CD4-positive, alpha-beta memory T cell (primary cell): ENCODE measurements around the gene LIN7A. TPM values are rescaled to one million over a fixed set of nuclear protein-coding genes. Genes with fewer than 3 reads are reported as not detected.

Source experiments
- CTCF ChIA-PET: fragments of 350-600 bp; sonication (Branson Sonifier 250); formaldehyde crosslinking; loops from one replicate; lab custom pipeline; 2021; ENCODE audit warnings: inconsistent platforms; ENCODE audit not compliant: partially characterized antibody; lab: Charles Lee
- POLR2A ChIA-PET: fragments of 350-600 bp; sonication (Branson Sonifier 250); formaldehyde crosslinking; loops from one replicate; lab custom pipeline; 2021; ENCODE audit not compliant: partially characterized antibody; lab: Charles Lee
- DNase-seq, 5 donors: peaks; one replicate each; pipeline versions ENCODE4 v3.0.0 to v3.0.0-alpha.2; 2020 to 2022; ENCODE audit warnings: mixed read lengths in 1 of 5
- H3K27ac ChIP-seq: one replicate; pipeline ENCODE4 v1.7.0; 2013; ENCODE audit warnings: low read depth, low read length
- H3K27me3 ChIP-seq: 2 replicates; pipeline ENCODE4 v1.7.0; 2013; ENCODE audit warnings: mild to moderate bottlenecking, low read length, moderate library complexity; ENCODE audit not compliant: insufficient read depth
- H3K36me3 ChIP-seq: 2 replicates; pipeline ENCODE4 v1.7.0; 2013; ENCODE audit warnings: mild to moderate bottlenecking, low read length, moderate library complexity; ENCODE audit not compliant: insufficient read depth
- H3K4me1 ChIP-seq: 2 replicates; pipeline ENCODE4 v1.7.0; 2013; ENCODE audit warnings: mild to moderate bottlenecking, low read length, moderate library complexity; ENCODE audit not compliant: insufficient read depth
- H3K4me3 ChIP-seq, 2 donors: one replicate each; pipeline ENCODE4 v1.7.0; 2013; ENCODE audit warnings: low read length in 2 of 2, mild to moderate bottlenecking in 1 of 2
- H3K9me3 ChIP-seq, 2 donors: one replicate each; pipeline ENCODE4 v1.7.0; 2013; ENCODE audit warnings: low read length in 2 of 2, control low read depth in 1 of 2; ENCODE audit not compliant: control insufficient read depth in 1 of 2
- H3K27ac Mint-ChIP-seq, 7 donors: one replicate each; pipeline ENCODE4 v1.8.0; 2020 to 2021; ENCODE audit warnings: mixed read lengths in 7 of 7, mild to moderate bottlenecking in 6 of 7, inconsistent platforms in 3 of 7, moderate library complexity in 3 of 7
- H3K27me3 Mint-ChIP-seq, 2 donors: one replicate each; pipeline ENCODE4 v1.8.0; 2020 to 2021; ENCODE audit warnings: mixed read lengths in 2 of 2
- H3K36me3 Mint-ChIP-seq, 2 donors: one replicate each; pipeline ENCODE4 v1.8.0; 2020 to 2021; ENCODE audit warnings: mixed read lengths in 2 of 2, inconsistent platforms in 1 of 2, mild to moderate bottlenecking in 1 of 2
- H3K4me1 Mint-ChIP-seq, 4 donors: one replicate each; pipeline ENCODE4 v1.8.0; 2020 to 2021; ENCODE audit warnings: mixed read lengths in 4 of 4, mild to moderate bottlenecking in 1 of 4
- H3K4me3 Mint-ChIP-seq, 8 donors: one replicate each; pipeline ENCODE4 v1.8.0; 2020 to 2021; ENCODE audit warnings: mixed read lengths in 8 of 8, mild to moderate bottlenecking in 7 of 8, moderate library complexity in 6 of 8, inconsistent platforms in 3 of 8
- H3K9me3 Mint-ChIP-seq, 8 donors: one replicate each; pipeline ENCODE4 v1.8.0; 2020 to 2021; ENCODE audit warnings: mixed read lengths in 8 of 8, mild to moderate bottlenecking in 5 of 8, inconsistent platforms in 3 of 8, moderate library complexity in 1 of 8
- intact Hi-C: fragments of 100-400 bp; cut with micrococcal nuclease; formaldehyde crosslinking; loops from one replicate; pipeline ENCODE4 v1.15.1; 2023
- polyA plus RNA-seq, 2 donors: library from polyadenylated mRNA; unstranded; fragments of 300-500 nt; fragmentation: Illumina TruSeq; gene quantifications; one replicate each; pipeline ENCODE4 v1.2.3, GENCODE V29; 2021
- total RNA-seq, 2 experiments: library from RNA; stranded (reverse); gene quantifications; one replicate each; pipeline ENCODE4 v1.2.3, GENCODE V29; 2021

The LIN7A gene
- total and polyA plus RNA-seq, 4 experiments from 2014 or later, result not detected

DNA sequence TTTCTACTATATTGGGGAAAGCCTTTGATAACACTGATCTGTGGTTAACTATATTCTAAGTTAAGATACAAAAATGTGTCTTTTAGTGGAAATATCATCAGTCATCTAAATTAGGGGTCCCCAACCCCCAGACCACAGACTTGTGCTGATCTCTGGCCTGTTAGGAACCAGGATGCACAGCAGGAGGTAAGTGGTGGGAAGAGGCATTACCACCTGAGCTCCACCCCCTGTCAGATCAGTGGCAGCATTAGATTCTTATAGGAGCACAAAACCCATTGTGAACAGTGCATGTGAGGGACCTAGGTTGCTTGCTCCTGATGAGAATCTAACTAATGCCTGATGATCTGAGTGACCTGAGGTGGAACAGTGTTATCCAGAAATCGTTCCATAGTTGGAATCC is 28.3 kb upstream of the LIN7A start:
- no peaks in the 10 kb centered on the region for H3K27me3 Mint-ChIP-seq
- peaks cover 0 to 14% (median 2%) of the 10 kb centered on the region in 8 donors for H3K9me3 Mint-ChIP-seq
- Histone ChIP-seq H3K36me3 (no peaks in the 10 kb centered on the region), H3K27ac (no peak overlapping the region), H3K4me3 (no peak overlapping the region), H3K27me3 (no peaks in the 10 kb centered on the region), H3K4me1 (no peaks in the 10 kb centered on the region), H3K9me3 (no peaks in the 10 kb centered on the region)
- H3K36me3 Mint-ChIP-seq, result no peaks in the 10 kb centered on the region
- no peaks in the 10 kb centered on the region for H3K4me1 Mint-ChIP-seq
- intact Hi-C loops, result no loop called here
- ChIA-PET CTCF (no interaction called here), POLR2A (no interaction called here)
- DNase-seq, result no peak
- no peak overlapping the region for H3K27ac Mint-ChIP-seq
- H3K4me3 Mint-ChIP-seq, result no peak overlapping the region

DNA sequence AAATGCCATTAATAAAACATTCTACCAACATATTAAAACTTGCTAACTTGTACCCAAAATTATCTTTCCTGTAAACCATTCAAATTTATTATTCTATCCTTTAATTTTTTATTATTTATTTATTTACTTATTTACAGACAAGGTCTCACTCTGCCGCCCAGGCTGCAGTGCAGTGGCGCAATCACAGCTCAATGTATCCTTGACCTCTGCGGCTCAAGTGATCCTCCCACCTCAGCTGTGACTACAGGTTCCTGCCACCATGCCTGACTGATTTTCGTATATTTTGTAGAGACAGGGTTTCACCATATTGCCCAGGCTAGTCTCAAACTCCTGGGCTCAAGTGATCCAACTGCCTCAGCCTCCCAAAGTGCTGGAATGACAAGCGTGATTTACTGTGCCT is 20.4 kb upstream of the LIN7A start:
- Mint-ChIP-seq H3K27me3 (no peaks in the 10 kb centered on the region), H3K27ac (no peak overlapping the region), H3K4me3 (no peak overlapping the region), H3K4me1 (no peaks in the 10 kb centered on the region), H3K9me3 (peaks cover 0 to 7% (median 2%) of the 10 kb centered on the region in 8 donors), H3K36me3 (no peaks in the 10 kb centered on the region)
- ChIA-PET POLR2A (no interaction called here), CTCF (no interaction called here)
- intact Hi-C loops, result no loop called here
- H3K27me3 ChIP-seq, result no peaks in the 10 kb centered on the region
- DNase-seq, result no peak
- H3K27ac ChIP-seq, result no peak overlapping the region
- no peaks in the 10 kb centered on the region for H3K36me3 ChIP-seq
- H3K4me3 ChIP-seq, result no peak overlapping the region
- H3K9me3 ChIP-seq, result no peaks in the 10 kb centered on the region
- no peaks in the 10 kb centered on the region for H3K4me1 ChIP-seq

DNA sequence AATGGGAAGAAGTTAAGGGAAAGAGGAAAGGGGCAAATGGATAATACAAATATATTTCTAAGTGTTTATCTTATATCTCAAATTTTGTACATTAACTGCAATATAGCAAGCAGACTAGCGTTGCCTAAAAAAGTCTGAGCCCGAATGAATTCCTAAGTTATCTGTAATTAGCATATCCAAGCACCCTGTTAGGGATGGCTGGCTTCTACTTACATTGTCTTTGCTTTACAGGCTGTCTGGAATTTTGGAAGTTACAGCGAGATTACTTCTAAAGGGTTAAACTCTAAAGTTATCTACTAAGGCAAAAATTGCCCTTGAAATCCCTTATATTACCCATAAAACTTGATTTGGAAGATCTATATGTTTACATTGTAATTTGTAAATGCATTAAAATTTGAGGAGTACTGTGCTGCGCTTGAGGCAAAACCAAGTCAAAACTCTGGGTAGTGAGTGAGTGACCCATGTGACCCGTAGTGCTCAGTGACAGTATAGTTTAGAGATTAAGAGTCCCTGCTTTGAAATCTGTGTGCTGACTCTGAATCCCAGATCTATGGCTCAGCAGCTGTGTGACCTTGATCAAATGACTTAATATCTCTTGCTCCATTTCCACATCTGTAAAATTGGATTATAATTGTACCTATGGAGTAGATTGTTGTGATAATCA is 17.3 kb upstream of the LIN7A start:
- no peaks in the 10 kb centered on the region for H3K4me1 ChIP-seq
- Mint-ChIP-seq H3K4me1 (no peaks in the 10 kb centered on the region), H3K27me3 (no peaks in the 10 kb centered on the region), H3K9me3 (peaks cover 0 to 4% (median 0%) of the 10 kb centered on the region in 8 donors), H3K27ac (no peak overlapping the region), H3K4me3 (no peak overlapping the region), H3K36me3 (no peaks in the 10 kb centered on the region)
- CTCF ChIA-PET, result no interaction called here
- H3K27me3 ChIP-seq, result no peaks in the 10 kb centered on the region
- no peak overlapping the region for H3K4me3 ChIP-seq
- no peaks in the 10 kb centered on the region for H3K9me3 ChIP-seq
- H3K27ac ChIP-seq, result no peak overlapping the region
- POLR2A ChIA-PET, result no interaction called here
- no peak for DNase-seq
- no peaks in the 10 kb centered on the region for H3K36me3 ChIP-seq
- intact Hi-C loops, result no loop called here

DNA sequence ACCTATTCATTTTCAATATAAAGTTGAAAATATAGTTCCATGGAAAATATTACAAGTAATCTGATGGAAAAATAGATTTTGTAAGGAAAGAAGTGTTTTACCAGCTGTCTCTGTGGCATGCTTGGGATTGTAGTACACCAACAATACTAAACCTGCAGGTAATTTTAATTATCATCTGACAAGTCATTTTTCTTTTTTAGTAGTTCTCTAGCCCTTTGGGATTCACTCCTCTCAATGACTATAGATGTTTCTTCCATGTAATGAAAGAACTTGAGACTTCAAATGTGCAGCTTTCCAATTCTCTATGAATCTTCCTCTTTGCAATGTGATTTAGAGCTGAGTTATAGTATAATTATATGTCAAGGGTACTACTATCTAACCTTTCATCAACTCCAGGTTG is 14.7 kb upstream of the LIN7A start:
- intact Hi-C loops, result no loop called here
- Histone ChIP-seq H3K27me3 (no peaks in the 10 kb centered on the region), H3K4me3 (no peak overlapping the region), H3K36me3 (no peaks in the 10 kb centered on the region), H3K4me1 (no peaks in the 10 kb centered on the region), H3K27ac (no peak overlapping the region), H3K9me3 (no peaks in the 10 kb centered on the region)
- no peaks in the 10 kb centered on the region for H3K4me1 Mint-ChIP-seq
- no peaks in the 10 kb centered on the region for H3K36me3 Mint-ChIP-seq
- POLR2A ChIA-PET, result no interaction called here
- DNase-seq, result no peak
- peaks cover 0 to 7% (median under 1%) of the 10 kb centered on the region in 8 donors for H3K9me3 Mint-ChIP-seq
- no peak overlapping the region for H3K27ac Mint-ChIP-seq
- H3K27me3 Mint-ChIP-seq, result no peaks in the 10 kb centered on the region
- H3K4me3 Mint-ChIP-seq, result no peak overlapping the region
- CTCF ChIA-PET, result no interaction called here

DNA sequence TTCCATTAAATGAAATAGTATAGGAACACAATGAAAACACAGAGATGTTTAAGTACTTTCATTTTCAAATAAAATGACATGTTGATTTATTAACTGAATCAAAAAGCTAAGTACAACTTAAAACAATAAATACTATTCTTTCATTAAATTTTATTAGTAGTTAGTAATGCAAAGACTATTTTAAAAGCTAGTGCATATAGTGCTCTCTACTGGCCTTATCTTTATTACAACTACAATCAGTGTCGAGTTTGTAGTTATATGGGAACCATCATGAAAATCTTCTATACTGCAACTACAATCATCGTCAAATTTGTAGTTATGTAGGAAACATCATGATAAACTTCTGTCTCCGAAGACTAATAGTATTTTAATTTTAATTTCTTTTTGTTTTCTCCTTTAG is 8.9 kb upstream of the LIN7A start:
- H3K4me3 Mint-ChIP-seq, result no peak overlapping the region
- DNase-seq, result no peak
- ChIA-PET POLR2A (no interaction called here), CTCF (no interaction called here)
- no peaks in the 10 kb centered on the region for H3K27me3 ChIP-seq
- H3K9me3 ChIP-seq, result no peaks in the 10 kb centered on the region
- H3K27me3 Mint-ChIP-seq, result no peaks in the 10 kb centered on the region
- H3K4me1 Mint-ChIP-seq, result no peaks in the 10 kb centered on the region
- H3K36me3 ChIP-seq, result no peaks in the 10 kb centered on the region
- no peaks in the 10 kb centered on the region for H3K4me1 ChIP-seq
- no peak overlapping the region for H3K27ac Mint-ChIP-seq
- H3K27ac ChIP-seq, result no peak overlapping the region
- H3K4me3 ChIP-seq, result no peak overlapping the region
- intact Hi-C loops, result no loop called here
- H3K36me3 Mint-ChIP-seq, result no peaks in the 10 kb centered on the region
- H3K9me3 Mint-ChIP-seq, result peaks cover 0 to 7% (median 2%) of the 10 kb centered on the region in 8 donors

DNA sequence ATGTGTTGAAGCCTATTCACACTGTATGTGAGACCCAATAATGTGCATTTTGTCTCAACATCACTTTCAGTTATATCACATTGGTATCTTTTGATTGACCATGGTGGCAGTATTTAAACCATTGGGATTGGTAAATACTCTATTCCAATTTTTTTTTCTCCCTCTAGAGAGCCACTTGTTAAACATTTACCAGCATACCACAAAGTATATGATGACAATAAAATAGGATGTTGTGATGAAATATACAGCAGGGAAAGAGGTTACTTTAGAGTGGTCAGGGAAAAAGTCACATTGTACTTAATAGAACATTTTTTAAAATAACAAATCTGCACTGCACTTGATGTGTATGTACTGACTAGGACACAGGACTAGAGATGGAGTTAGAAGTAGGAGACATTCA is 5.6 kb upstream of the LIN7A start:
- H3K27me3 Mint-ChIP-seq, result peaks cover 3 to 5% of the 10 kb centered on the region in 2 donors
- ChIA-PET POLR2A (no interaction called here), CTCF (interaction anchor here (0.7 kb wide), 1 partner anchor 291 kb away, joined by 5 read pairs; no protein-coding TSS in a partner anchor)
- Histone ChIP-seq H3K27ac (no peak overlapping the region), H3K36me3 (no peaks in the 10 kb centered on the region), H3K27me3 (no peaks in the 10 kb centered on the region), H3K4me1 (no peaks in the 10 kb centered on the region), H3K4me3 (no peak overlapping the region), H3K9me3 (no peaks in the 10 kb centered on the region)
- no peak overlapping the region for H3K27ac Mint-ChIP-seq
- no peaks in the 10 kb centered on the region for H3K36me3 Mint-ChIP-seq
- peaks cover 2 to 10% (median 3%) of the 10 kb centered on the region in 8 donors for H3K9me3 Mint-ChIP-seq
- H3K4me3 Mint-ChIP-seq, result no peak overlapping the region
- DNase-seq, result no peak
- no peaks in the 10 kb centered on the region for H3K4me1 Mint-ChIP-seq
- intact Hi-C loops, result no loop called here

DNA sequence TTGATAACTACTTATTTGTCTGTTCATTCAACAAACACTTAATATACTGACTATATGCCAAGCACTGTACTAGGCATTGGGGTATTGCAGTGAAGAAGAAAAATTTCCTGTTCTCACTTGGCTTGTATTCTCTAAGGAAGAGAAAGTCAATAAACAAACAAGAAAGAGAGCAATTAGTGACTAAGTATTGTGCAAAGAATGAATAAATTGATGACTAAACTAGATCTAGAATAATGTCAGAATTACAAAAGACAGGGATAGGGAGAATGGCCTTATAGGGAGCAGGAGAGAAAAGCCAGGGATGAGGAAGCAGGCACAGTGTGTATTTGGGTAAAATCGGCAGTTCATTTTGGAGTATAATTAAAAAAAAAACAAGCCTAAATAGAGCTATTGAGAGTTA is 4.2 kb upstream of the LIN7A start:
- H3K4me3 ChIP-seq, result no peak overlapping the region
- no peaks in the 10 kb centered on the region for H3K36me3 ChIP-seq
- no peaks in the 10 kb centered on the region for H3K9me3 ChIP-seq
- Mint-ChIP-seq H3K4me1 (no peaks in the 10 kb centered on the region), H3K36me3 (no peaks in the 10 kb centered on the region), H3K27ac (no peak overlapping the region), H3K27me3 (peaks cover 3 to 5% of the 10 kb centered on the region in 2 donors), H3K9me3 (peaks cover 2 to 8% (median 4%) of the 10 kb centered on the region in 8 donors), H3K4me3 (no peak overlapping the region)
- CTCF ChIA-PET, result no interaction called here
- no peaks in the 10 kb centered on the region for H3K27me3 ChIP-seq
- POLR2A ChIA-PET, result no interaction called here
- intact Hi-C loops, result no loop called here
- no peaks in the 10 kb centered on the region for H3K4me1 ChIP-seq
- DNase-seq, result no peak
- H3K27ac ChIP-seq, result no peak overlapping the region
